HG03097 (cell line): ENCODE results near the gene RNASEL.

Experiments
- ATAC-seq: cut with Tn5 transposase; IDR thresholded peaks from one replicate; pipeline ENCODE4 v1.9.1; 2021; ENCODE audit not compliant: unreplicated experiment, low FRiP score

RNASEL gene

GRCh38 chr1:182622901-182623528, 34.0 kb upstream of the RNASEL start:
- no peak for ATAC-seq

- ATAC-seq, result no peak
These were observed 32.9 kb upstream of the RNASEL start for GRCh38 chr1:182621906-182622305.

GRCh38 chr1:182620924-182621585, 32.0 kb upstream of the RNASEL start:
- ATAC-seq, result no peak

- ATAC-seq, result no peak
These were observed 28.8 kb upstream of the RNASEL start for GRCh38 chr1:182617734-182618351.

GRCh38 chr1:182617014-182617429, 28.0 kb upstream of the RNASEL start:
- ATAC-seq, result no peak

- peak; percentile 73 for ATAC-seq
These were observed 27.3 kb upstream of the RNASEL start for GRCh38 chr1:182616130-182617013.

GRCh38 chr1:182615468-182616129, 26.5 kb upstream of the RNASEL start:
- peak; percentile 27 for ATAC-seq

GRCh38 chr1:182614796-182615454, 25.9 kb upstream of the RNASEL start:
- ATAC-seq, result peak; percentile 29

GRCh38 chr1:182611787-182612186, 22.7 kb upstream of the RNASEL start:
- ATAC-seq, result no peak

- no peak for ATAC-seq
These were observed 22.3 kb upstream of the RNASEL start for GRCh38 chr1:182611326-182611725.

- ATAC-seq, result no peak
These were observed 21.6 kb upstream of the RNASEL start for GRCh38 chr1:182610606-182611194.

- ATAC-seq, result no peak
These were observed 20.0 kb upstream of the RNASEL start for GRCh38 chr1:182608845-182609610.

GRCh38 chr1:182608236-182608635, 19.2 kb upstream of the RNASEL start:
- no peak for ATAC-seq

GRCh38 chr1:182607566-182607965, 18.5 kb upstream of the RNASEL start:
- no peak for ATAC-seq

GRCh38 chr1:182604175-182605164, 15.4 kb upstream of the RNASEL start, which contains the start of gene RGS16:
Gene RGS16 (minus strand): TSS chr1:182604389. CDS start chr1:182604259, 130 bp downstream.
- ATAC-seq, result peak; percentile 75

- ATAC-seq, result no peak
These were observed 14.7 kb upstream of the RNASEL start for GRCh38 chr1:182603646-182604174.

GRCh38 chr1:182602935-182603645, 14.0 kb upstream of the RNASEL start:
- no peak for ATAC-seq
